ENCODE results near the gene UGDH. TPM values are rescaled to one million over a fixed set of nuclear protein-coding genes. Genes with fewer than 3 reads are reported as not detected.

UGDH gene
- total and polyA plus RNA-seq, 2 of the 13 experiments (the other 11 are each of a cell fraction or from before 2014, with no cell fraction given), result 99.0 to 384 TPM

- ChIA-PET POLR2A (no interaction called here), CTCF (ENCODE audit: low intra/inter-chr PET ratio, low total read pairs) (no interaction called here)
- no peaks in the 10 kb centered on the region for H4K20me1 ChIP-seq (ENCODE audit: insufficient read depth, low read length)
- H2AFZ ChIP-seq (ENCODE audit: low read length), result no peak overlapping the region
- DNase-seq (ENCODE audit: low spot score) (no peak), FAIRE-seq (no peak), ATAC-seq (no peak)
- H3K9me3 ChIP-seq (ENCODE audit: low read length), result peaks cover 26% of the 10 kb centered on the region
- peaks cover 19% of the 10 kb centered on the region for H3K79me2 ChIP-seq (ENCODE audit: insufficient read depth, low read length)
- BruUV-seq (replicated peaks), result no TSS peak
- H3K27me3 ChIP-seq (ENCODE audit: control insufficient read depth in 1 of 2, insufficient read depth in 2 of 2, low read length in 2 of 2), result no peaks in the 10 kb centered on the region; a peak in 1 of 5 replicates
- no peak overlapping the region for H3K27ac ChIP-seq (ENCODE audit: extremely low read length, insufficient read depth, low read length)
- intact Hi-C loops (cut with micrococcal nuclease; ENCODE audit: unreplicated experiment), result no loop called here
- H3K4me2 ChIP-seq (ENCODE audit: low read depth, low read length), result no peak overlapping the region
- no peak overlapping the region for H3K4me3 ChIP-seq (replicated peaks in 1 of 3; ENCODE audit: insufficient read depth in 1 of 3, low read depth in 2 of 3, low read length in 3 of 3)
- WGBS (ENCODE audit: low lambda C conversion rate), result 98% methylated on average over 2 of the region's 5 CpGs
- in situ Hi-C loops (cut with HindIII; ENCODE audit: extremely low pct_ligation_motif_present, low pct_unique_long_range_greater_than_20kb), result no loop called here
- H3K36me3 ChIP-seq (replicated peaks in 1 of 2; ENCODE audit: control insufficient read depth in 1 of 2, insufficient read depth in 2 of 2, low read length in 2 of 2), result peaks cover 1 to 6% of the 10 kb centered on the region in 2 experiments; a peak in 2 of 5 replicates
- TF ChIP-seq ZBTB7A (CRISPR knock-in tag; IDR thresholded peaks at IDR 0.05) (no peak), PRDM10 (CRISPR knock-in tag; IDR thresholded peaks at IDR 0.05; ENCODE audit: low read depth) (no peak), SSRP1 (CRISPR knock-in tag; IDR thresholded peaks at IDR 0.05) (no peak), SALL2 (CRISPR knock-in tag; IDR thresholded peaks at IDR 0.05) (no peak), HOXA7 (CRISPR knock-in tag; IDR thresholded peaks at IDR 0.05) (no peak), TRIM24 (CRISPR knock-in tag; IDR thresholded peaks at IDR 0.05) (no peak), ZNF225 (CRISPR knock-in tag; IDR thresholded peaks at IDR 0.05) (no peak), CREBL2 (CRISPR knock-in tag; IDR thresholded peaks at IDR 0.05; ENCODE audit: borderline replicate concordance) (no peak), MAF1 (CRISPR knock-in tag; IDR thresholded peaks at IDR 0.05; ENCODE audit: borderline replicate concordance) (no peak)
- H3K4me1 ChIP-seq (ENCODE audit: insufficient read depth, low read length), result peaks cover 18% of the 10 kb centered on the region
- no peak overlapping the region for H3K9ac ChIP-seq (ENCODE audit: insufficient read depth, low read depth, low read length)
Measured at GRCh38 chr4:39533541-39533940, 6.3 kb upstream of the UGDH start.
